PC-3 (cell line): ENCODE measurements around the gene GPD2.

Experiments
- CTCF ChIP-seq: fragments of 300-600 bp; sonication (generic); conservative IDR thresholded peaks from 2 replicates; pipeline ENCODE4 v1.5.1; 2017; ENCODE audit warnings: antibody characterized with exemption, low read depth, mild to moderate bottlenecking, low read length
- EZH2 ChIP-seq: fragments of 300-600 bp; sonication (generic); IDR thresholded peaks from one replicate; pipeline ENCODE4 v1.6.1; 2017; ENCODE audit warnings: antibody characterized with exemption, mild to moderate bottlenecking, low read length; ENCODE audit not compliant: unreplicated experiment
- EZH2phosphoT487 ChIP-seq: fragments of 300-600 bp; sonication (generic); IDR thresholded peaks from 2 replicates; pipeline ENCODE4 v1.6.1; 2018; ENCODE audit warnings: mild to moderate bottlenecking, antibody characterized with exemption, low read length, borderline replicate concordance

GRCh38 chr2:156486614-156487013 is 50.4 kb downstream of the GPD2 start:
- TF ChIP-seq CTCF = no peak
- no peak for TF ChIP-seq EZH2phosphoT487
- TF ChIP-seq EZH2 = no peak
